GM12873 (cell line): ENCODE data around the gene HCFC1.

Experiments
- TF ChIP-seq, protein P1 (sequence below): IDR thresholded peaks from 2 replicates; pipeline ENCODE4 v1.5.1; 2012; ENCODE audit warnings: low read depth, mild to moderate bottlenecking, moderate library complexity, low read length, control low read depth; ENCODE audit not compliant: insufficient read depth; ENCODE audit errors: missing control alignments

Gene HCFC1

GRCh38 chrX:153921511-153922446 is 49.8 kb downstream of the HCFC1 start:
- TF ChIP-seq, protein P1, sequence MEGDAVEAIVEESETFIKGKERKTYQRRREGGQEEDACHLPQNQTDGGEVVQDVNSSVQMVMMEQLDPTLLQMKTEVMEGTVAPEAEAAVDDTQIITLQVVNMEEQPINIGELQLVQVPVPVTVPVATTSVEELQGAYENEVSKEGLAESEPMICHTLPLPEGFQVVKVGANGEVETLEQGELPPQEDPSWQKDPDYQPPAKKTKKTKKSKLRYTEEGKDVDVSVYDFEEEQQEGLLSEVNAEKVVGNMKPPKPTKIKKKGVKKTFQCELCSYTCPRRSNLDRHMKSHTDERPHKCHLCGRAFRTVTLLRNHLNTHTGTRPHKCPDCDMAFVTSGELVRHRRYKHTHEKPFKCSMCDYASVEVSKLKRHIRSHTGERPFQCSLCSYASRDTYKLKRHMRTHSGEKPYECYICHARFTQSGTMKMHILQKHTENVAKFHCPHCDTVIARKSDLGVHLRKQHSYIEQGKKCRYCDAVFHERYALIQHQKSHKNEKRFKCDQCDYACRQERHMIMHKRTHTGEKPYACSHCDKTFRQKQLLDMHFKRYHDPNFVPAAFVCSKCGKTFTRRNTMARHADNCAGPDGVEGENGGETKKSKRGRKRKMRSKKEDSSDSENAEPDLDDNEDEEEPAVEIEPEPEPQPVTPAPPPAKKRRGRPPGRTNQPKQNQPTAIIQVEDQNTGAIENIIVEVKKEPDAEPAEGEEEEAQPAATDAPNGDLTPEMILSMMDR = no peak

GRCh38 chrX:153921070-153921469 is 50.5 kb downstream of the HCFC1 start:
- TF ChIP-seq, protein P1 = no peak

GRCh38 chrX:153920546-153920945 is 51.1 kb downstream of the HCFC1 start:
- TF ChIP-seq, protein P1 = no peak

GRCh38 chrX:153919281-153919680 is 52.3 kb downstream of the HCFC1 start:
- TF ChIP-seq, protein P1 = no peak

DNA sequence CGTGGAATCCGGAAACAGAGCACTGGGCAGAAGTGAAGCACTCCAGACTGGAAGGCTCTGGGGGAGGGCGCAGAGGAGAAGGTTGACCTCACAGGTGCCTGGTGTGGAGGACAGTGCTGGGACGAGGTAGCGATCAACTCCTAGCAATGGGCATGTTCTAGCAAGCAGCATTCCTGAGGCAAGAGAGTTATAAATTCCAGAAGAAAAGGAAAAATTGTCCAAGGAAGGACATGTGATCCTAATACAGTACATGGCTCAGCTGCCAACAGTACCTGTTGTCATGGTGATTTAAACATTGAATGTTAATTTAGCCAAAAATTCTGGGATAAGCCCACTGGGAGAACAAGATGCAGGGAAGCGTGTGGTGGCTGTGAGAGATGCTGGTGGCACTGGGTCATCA is 53.7 kb downstream of the HCFC1 start:
- TF ChIP-seq, protein P1 = no peak

- TF ChIP-seq, protein P1 = no peak
These were observed 57.9 kb downstream of the HCFC1 start for GRCh38 chrX:153913701-153914100.

GRCh38 chrX:153913211-153913610 is 58.4 kb downstream of the HCFC1 start:
- TF ChIP-seq, protein P1 = no peak
